CD8-positive, alpha-beta memory T cell (primary cell): ENCODE data around the gene SNF8. TPM values are rescaled to one million over a fixed set of nuclear protein-coding genes. Genes with fewer than 3 reads are reported as not detected.
"Not testable (repeated sequence)": the region's sequence is repeated elsewhere in the genome, so short reads cannot be mapped to it uniquely, and the experiment has no call there.

ENCODE experiments used
- CTCF ChIA-PET: fragments of 350-600 bp; sonication (Branson Sonifier 250); formaldehyde crosslinking; loops from one replicate; lab custom pipeline; 2021; ENCODE audit warnings: antibody characterized with exemption; lab: Charles Lee
- POLR2A ChIA-PET: fragments of 350-600 bp; sonication (Branson Sonifier 250); formaldehyde crosslinking; loops from one replicate; lab custom pipeline; 2021; ENCODE audit warnings: antibody characterized with exemption; lab: Charles Lee
- DNase-seq, 5 donors: peaks; one replicate each; pipeline versions ENCODE4 v3.0.0 to v3.0.0-alpha.2; 2020 to 2022; ENCODE audit warnings: mixed read lengths in 1 of 5
- H3K27ac ChIP-seq: one replicate; pipeline ENCODE4 v1.7.0; 2013; ENCODE audit warnings: low read depth, mild to moderate bottlenecking, low read length, moderate library complexity
- H3K27me3 ChIP-seq: 2 replicates; pipeline ENCODE4 v1.7.0; 2013; ENCODE audit warnings: low read length, mild to moderate bottlenecking; ENCODE audit not compliant: insufficient read depth, poor library complexity, severe bottlenecking
- H3K36me3 ChIP-seq: 2 replicates; pipeline ENCODE4 v1.7.0; 2013; ENCODE audit warnings: mild to moderate bottlenecking, low read length, moderate library complexity; ENCODE audit not compliant: insufficient read depth
- H3K4me1 ChIP-seq: 2 replicates; pipeline ENCODE4 v1.7.0; 2013; ENCODE audit warnings: mild to moderate bottlenecking, low read length, moderate library complexity; ENCODE audit not compliant: insufficient read depth
- H3K4me3 ChIP-seq: 2 replicates; pipeline ENCODE4 v1.7.0; 2013; ENCODE audit warnings: mild to moderate bottlenecking, low read length
- H3K9me3 ChIP-seq: 2 replicates; pipeline ENCODE4 v1.7.0; 2013; ENCODE audit warnings: mild to moderate bottlenecking, low read length
- H3K27ac Mint-ChIP-seq, 8 donors: one replicate each; pipeline ENCODE4 v1.8.0; 2020 to 2021; ENCODE audit warnings: mixed read lengths in 8 of 8, mild to moderate bottlenecking in 6 of 8, inconsistent platforms in 3 of 8, moderate library complexity in 3 of 8
- H3K27me3 Mint-ChIP-seq, 2 donors: one replicate each; pipeline ENCODE4 v1.8.0; 2020 to 2021; ENCODE audit warnings: mixed read lengths in 2 of 2, mild to moderate bottlenecking in 1 of 2, moderate library complexity in 1 of 2
- H3K36me3 Mint-ChIP-seq, 3 donors: one replicate each; pipeline ENCODE4 v1.8.0; 2020 to 2021; ENCODE audit warnings: mixed read lengths in 3 of 3, inconsistent platforms in 1 of 3, mild to moderate bottlenecking in 1 of 3
- H3K4me1 Mint-ChIP-seq, 3 donors: one replicate each; pipeline ENCODE4 v1.8.0; 2020 to 2021; ENCODE audit warnings: mixed read lengths in 3 of 3, inconsistent platforms in 1 of 3, mild to moderate bottlenecking in 1 of 3
- H3K4me3 Mint-ChIP-seq, 7 donors: one replicate each; pipeline ENCODE4 v1.8.0; 2020 to 2021; ENCODE audit warnings: mixed read lengths in 7 of 7, mild to moderate bottlenecking in 6 of 7, moderate library complexity in 4 of 7, inconsistent platforms in 2 of 7
- H3K9me3 Mint-ChIP-seq, 5 donors: one replicate each; pipeline ENCODE4 v1.8.0; 2020 to 2022; ENCODE audit warnings: mixed read lengths in 5 of 5, mild to moderate bottlenecking in 3 of 5, moderate library complexity in 2 of 5, inconsistent platforms in 1 of 5
- polyA plus RNA-seq: library from polyadenylated mRNA; unstranded; fragments of 300-500 nt; fragmentation: Illumina TruSeq; gene quantifications from one replicate; pipeline ENCODE4 v1.2.3, GENCODE V29; 2021
- total RNA-seq, 2 experiments: library from RNA; stranded (reverse); gene quantifications; one replicate each; pipeline ENCODE4 v1.2.3, GENCODE V29; 2021

The SNF8 gene
- total and polyA plus RNA-seq, 3 experiments from 2014 or later = 113 to 161 (median 151) TPM

- Mint-ChIP-seq H3K27ac (no peak overlapping the region), H3K27me3 (peaks cover 11 to 31% of the 10 kb centered on the region in 2 donors), H3K4me3 (no peak overlapping the region), H3K4me1 (peaks cover 6% of the 10 kb centered on the region in 3 donors), H3K36me3 (no peaks in the 10 kb centered on the region), H3K9me3 (no peaks in the 10 kb centered on the region)
- Histone ChIP-seq H3K9me3 (no peaks in the 10 kb centered on the region), H3K4me1 (no peaks in the 10 kb centered on the region), H3K4me3 (no peak overlapping the region), H3K36me3 (no peaks in the 10 kb centered on the region), H3K27me3 (peaks cover 2% of the 10 kb centered on the region), H3K27ac (no peak overlapping the region)
- ChIA-PET POLR2A (no interaction called here), CTCF (no interaction called here)
- no peak for DNase-seq
Measured at GRCh38 chr17:48954300-48954755, 9.7 kb upstream of the SNF8 start.

GRCh38 chr17:48952904-48953303 is 8.3 kb upstream of the SNF8 start:
- peaks cover 6% of the 10 kb centered on the region in 3 donors for H3K4me1 Mint-ChIP-seq
- no peaks in the 10 kb centered on the region for H3K9me3 Mint-ChIP-seq
- CTCF ChIA-PET = no interaction called here
- H3K4me3 Mint-ChIP-seq = no peak overlapping the region
- Histone ChIP-seq H3K36me3 (no peaks in the 10 kb centered on the region), H3K27me3 (no peaks in the 10 kb centered on the region), H3K27ac (no peak overlapping the region), H3K9me3 (no peaks in the 10 kb centered on the region), H3K4me3 (no peak overlapping the region), H3K4me1 (no peaks in the 10 kb centered on the region)
- no peak for DNase-seq
- POLR2A ChIA-PET = no interaction called here
- H3K27me3 Mint-ChIP-seq = peaks cover 6 to 24% of the 10 kb centered on the region in 2 donors
- H3K36me3 Mint-ChIP-seq = no peaks in the 10 kb centered on the region
- H3K27ac Mint-ChIP-seq = no peak overlapping the region

- CTCF ChIA-PET = no interaction called here
- Mint-ChIP-seq H3K27ac (no peak overlapping the region), H3K4me3 (no peak overlapping the region), H3K27me3 (peaks cover 9 to 24% of the 10 kb centered on the region in 2 donors), H3K9me3 (no peaks in the 10 kb centered on the region), H3K4me1 (peaks cover 1 to 2% (median 1%) of the 10 kb centered on the region in 3 donors), H3K36me3 (no peaks in the 10 kb centered on the region)
- Histone ChIP-seq H3K36me3 (no peaks in the 10 kb centered on the region), H3K9me3 (no peaks in the 10 kb centered on the region), H3K27ac (no peak overlapping the region), H3K4me3 (no peak overlapping the region), H3K4me1 (no peaks in the 10 kb centered on the region), H3K27me3 (no peaks in the 10 kb centered on the region)
- POLR2A ChIA-PET = no interaction called here
- DNase-seq = no peak
Measured at GRCh38 chr17:48951572-48951971, 6.9 kb upstream of the SNF8 start.

GRCh38 chr17:48945261-48945651 is 614 bp upstream of the SNF8 start:
- H3K27me3 Mint-ChIP-seq, H3K27me3 ChIP-seq, H3K36me3 ChIP-seq, H3K9me3 ChIP-seq, DNase-seq, H3K9me3 Mint-ChIP-seq: not testable (repeated sequence)
- Histone ChIP-seq H3K4me1 (peaks cover 17% of the 10 kb centered on the region), H3K27ac (peak overlapping the region; percentile 96), H3K4me3 (peak overlapping the region; percentile 99)
- H3K4me1 Mint-ChIP-seq = peaks cover 14 to 28% (median 25%) of the 10 kb centered on the region in 3 donors
- CTCF ChIA-PET = interaction anchor here (1.2 kb wide), 1 partner anchor 53 kb away, joined by 4 read pairs; the partner anchor contains the start of gene ATP5MC1
- peaks cover 0 to 25% (median 1%) of the 10 kb centered on the region in 3 donors for H3K36me3 Mint-ChIP-seq
- POLR2A ChIA-PET = interaction anchor here (0.9 to 2.1 kb wide), 4 partner anchors 12 to 53 kb away, joined by 3 to 14 read pairs (median 8); partner anchors contain the start of genes ATP5MC1, IGF2BP1 and UBE2Z
- H3K4me3 Mint-ChIP-seq = peak overlapping the region; percentile 92 to 97 (median 96)
- H3K27ac Mint-ChIP-seq = peak overlapping the region; percentile 90 to 100 (median 97)

- H3K36me3 ChIP-seq = peaks cover 46% of the 10 kb centered on the region
- Mint-ChIP-seq H3K27me3 (no peaks in the 10 kb centered on the region), H3K4me3 (no peak overlapping the region), H3K4me1 (peaks cover 0 to 6% (median 0%) of the 10 kb centered on the region in 3 donors), H3K27ac (no peak overlapping the region), H3K36me3 (peaks cover 0 to 91% (median 27%) of the 10 kb centered on the region in 3 donors), H3K9me3 (no peaks in the 10 kb centered on the region)
- no peak overlapping the region for H3K27ac ChIP-seq
- no peaks in the 10 kb centered on the region for H3K27me3 ChIP-seq
- ChIA-PET POLR2A (interaction anchor here (1.1 kb wide), 1 partner anchor 12 kb away, joined by 3 read pairs; the partner anchor contains the start of gene SNF8), CTCF (interaction anchor here (2.1 kb wide), 1 partner anchor 49 kb away, joined by 5 read pairs; no protein-coding TSS in a partner anchor)
- H3K9me3 ChIP-seq = no peaks in the 10 kb centered on the region
- no peaks in the 10 kb centered on the region for H3K4me1 ChIP-seq
- no peak for DNase-seq
- H3K4me3 ChIP-seq = no peak overlapping the region
Measured at GRCh38 chr17:48933035-48933434, 11.6 kb downstream of the SNF8 start.

GRCh38 chr17:48930435-48930873 is 14.2 kb downstream of the SNF8 start:
- H3K9me3 Mint-ChIP-seq = no peaks in the 10 kb centered on the region
- ChIA-PET POLR2A (no interaction called here), CTCF (no interaction called here)
- H3K4me3 ChIP-seq = no peak overlapping the region
- DNase-seq = no peak
- H3K27ac Mint-ChIP-seq = peak overlapping the region in 3 of 8 donors; percentile 39 to 64 (median 58)
- H3K36me3 Mint-ChIP-seq = peaks cover 7 to 96% (median 19%) of the 10 kb centered on the region in 3 donors
- H3K4me1 Mint-ChIP-seq = peaks cover 0 to 8% (median 0%) of the 10 kb centered on the region in 3 donors
- no peaks in the 10 kb centered on the region for H3K4me1 ChIP-seq
- no peaks in the 10 kb centered on the region for H3K9me3 ChIP-seq
- H3K27me3 Mint-ChIP-seq = no peaks in the 10 kb centered on the region
- H3K36me3 ChIP-seq = peaks cover 46% of the 10 kb centered on the region
- no peaks in the 10 kb centered on the region for H3K27me3 ChIP-seq
- no peak overlapping the region for H3K27ac ChIP-seq
- H3K4me3 Mint-ChIP-seq = peak overlapping the region in 1 of 7 donors; percentile 18

- Histone ChIP-seq H3K4me1 (no peaks in the 10 kb centered on the region), H3K9me3 (no peaks in the 10 kb centered on the region), H3K27ac (no peak overlapping the region), H3K27me3 (no peaks in the 10 kb centered on the region), H3K36me3 (peaks cover 48% of the 10 kb centered on the region), H3K4me3 (no peak overlapping the region)
- H3K36me3 Mint-ChIP-seq = peaks cover 7 to 98% (median 20%) of the 10 kb centered on the region in 3 donors
- H3K27ac Mint-ChIP-seq = peak overlapping the region in 3 of 8 donors; percentile 33 to 39 (median 35)
- no peak overlapping the region for H3K4me3 Mint-ChIP-seq
- H3K4me1 Mint-ChIP-seq = peaks cover 0 to 9% (median 0%) of the 10 kb centered on the region in 3 donors
- DNase-seq = no peak
- no peaks in the 10 kb centered on the region for H3K27me3 Mint-ChIP-seq
- ChIA-PET CTCF (no interaction called here), POLR2A (no interaction called here)
- H3K9me3 Mint-ChIP-seq = no peaks in the 10 kb centered on the region
Measured at GRCh38 chr17:48929812-48930165, 14.9 kb downstream of the SNF8 start.

GRCh38 chr17:48928876-48929811 is 15.5 kb downstream of the SNF8 start:
- Histone ChIP-seq H3K27me3 (no peaks in the 10 kb centered on the region), H3K9me3 (no peaks in the 10 kb centered on the region), H3K27ac (no peak overlapping the region), H3K4me3 (no peak overlapping the region), H3K4me1 (no peaks in the 10 kb centered on the region), H3K36me3 (peaks cover 47% of the 10 kb centered on the region)
- CTCF ChIA-PET = no interaction called here
- Mint-ChIP-seq H3K27me3 (no peaks in the 10 kb centered on the region), H3K4me3 (no peak overlapping the region), H3K27ac (peak overlapping the region in 6 of 8 donors; percentile 1 to 91 (median 50)), H3K4me1 (peaks cover 0 to 9% (median 0%) of the 10 kb centered on the region in 3 donors), H3K36me3 (peaks cover 7 to 96% (median 20%) of the 10 kb centered on the region in 3 donors), H3K9me3 (no peaks in the 10 kb centered on the region)
- no peak for DNase-seq
- POLR2A ChIA-PET = no interaction called here
